Measurements from ENCODE around the gene CTSA.

CTSA gene

GRCh38 chr20:45904583-45905504 is 13.7 kb downstream of the CTSA start:
- H3K36me3 ChIP-seq (ENCODE audit: control insufficient read depth, low read length) = no peaks in the 10 kb centered on the region
- no peaks in the 10 kb centered on the region for H3K79me2 ChIP-seq (ENCODE audit: control insufficient read depth, low read length)
- H4K20me1 ChIP-seq (ENCODE audit: control insufficient read depth, insufficient read depth, low read depth, low read length) = no peaks in the 10 kb centered on the region
- TF ChIP-seq EZH2phosphoT487 (IDR thresholded peaks at IDR 0.05; ENCODE audit: borderline replicate concordance, low read length) = no peak
- H3K9me2 ChIP-seq (replicated peaks; ENCODE audit: control insufficient read depth, low read length) = no peaks in the 10 kb centered on the region
- H3F3A ChIP-seq (ENCODE audit: control insufficient read depth, insufficient read depth) = no peaks in the 10 kb centered on the region
- no peak overlapping the region for H3K4me2 ChIP-seq (ENCODE audit: low read length)
- H3K4me1 ChIP-seq (ENCODE audit: control insufficient read depth, low read length) = peaks cover 13% of the 10 kb centered on the region
- H3K4me3 ChIP-seq (ENCODE audit: low read length) = no peak overlapping the region
- no peak overlapping the region for H3K27ac ChIP-seq (ENCODE audit: low read depth, low read length)
- no peaks in the 10 kb centered on the region for H3K9me3 ChIP-seq (ENCODE audit: control insufficient read depth, insufficient read depth, low read length)
- no peaks in the 10 kb centered on the region for H3K27me3 ChIP-seq (ENCODE audit: control insufficient read depth, low read length)

- TF ChIP-seq CTCF (IDR thresholded peaks at IDR 0.05; ENCODE audit: low read depth, low read length, poor library complexity, severe bottlenecking) (no peak), EZH2phosphoT487 (IDR thresholded peaks at IDR 0.05; ENCODE audit: borderline replicate concordance, low read length) (no peak)
- H3K27me3 ChIP-seq (ENCODE audit: control insufficient read depth, low read length) = no peaks in the 10 kb centered on the region
- no peaks in the 10 kb centered on the region for H3K9me3 ChIP-seq (ENCODE audit: control insufficient read depth, insufficient read depth, low read length)
- peaks cover 20% of the 10 kb centered on the region for H3K4me1 ChIP-seq (ENCODE audit: control insufficient read depth, low read length)
- H3K9me2 ChIP-seq (replicated peaks; ENCODE audit: control insufficient read depth, low read length) = no peaks in the 10 kb centered on the region
- H3K27ac ChIP-seq (ENCODE audit: low read depth, low read length) = no peak overlapping the region
- H3K4me2 ChIP-seq (ENCODE audit: low read length) = no peak overlapping the region
- H3K36me3 ChIP-seq (ENCODE audit: control insufficient read depth, low read length) = no peaks in the 10 kb centered on the region
- H3K79me2 ChIP-seq (ENCODE audit: control insufficient read depth, low read length) = no peaks in the 10 kb centered on the region
- no peaks in the 10 kb centered on the region for H4K20me1 ChIP-seq (ENCODE audit: control insufficient read depth, insufficient read depth, low read depth, low read length)
- no peaks in the 10 kb centered on the region for H3F3A ChIP-seq (ENCODE audit: control insufficient read depth, insufficient read depth)
- no peak overlapping the region for H3K4me3 ChIP-seq (ENCODE audit: low read length)
Measured at GRCh38 chr20:45905505-45906079, 14.5 kb downstream of the CTSA start.

GRCh38 chr20:45907219-45907948 is 16.2 kb downstream of the CTSA start:
- Histone ChIP-seq H3K27ac (ENCODE audit: low read depth, low read length) (no peak overlapping the region), H3K79me2 (ENCODE audit: control insufficient read depth, low read length) (no peaks in the 10 kb centered on the region), H3K4me1 (ENCODE audit: control insufficient read depth, low read length) (peaks cover 21% of the 10 kb centered on the region), H3F3A (ENCODE audit: control insufficient read depth, insufficient read depth) (no peaks in the 10 kb centered on the region), H3K36me3 (ENCODE audit: control insufficient read depth, low read length) (no peaks in the 10 kb centered on the region), H3K4me2 (ENCODE audit: low read length) (no peak overlapping the region), H3K9me3 (ENCODE audit: control insufficient read depth, insufficient read depth, low read length) (no peaks in the 10 kb centered on the region), H3K4me3 (ENCODE audit: low read length) (no peak overlapping the region), H3K27me3 (ENCODE audit: control insufficient read depth, low read length) (peaks cover 10% of the 10 kb centered on the region), H4K20me1 (ENCODE audit: control insufficient read depth, insufficient read depth, low read depth, low read length) (no peaks in the 10 kb centered on the region), H3K9me2 (replicated peaks; ENCODE audit: control insufficient read depth, low read length) (no peaks in the 10 kb centered on the region)
- TF ChIP-seq EZH2phosphoT487 (IDR thresholded peaks at IDR 0.05; ENCODE audit: borderline replicate concordance, low read length) (no peak), CTCF (IDR thresholded peaks at IDR 0.05; ENCODE audit: low read depth, low read length, poor library complexity, severe bottlenecking) (no peak)
